Spleen (tissue), 7 donors: Measurements from ENCODE around the gene TGM3.

Experiments used
- CTCF ChIP-seq, 11 experiments: fragments of 200-600 bp in 7 of 11; fragments of 450-650 bp in 4 of 11; sonication (generic) in 4 of 11; IDR thresholded peaks in 8 of 11; conservative IDR thresholded peaks in 3 of 11; 1 replicate in 7 of 11; 2 replicates in 4 of 11; pipeline versions ENCODE4 v1.4.0 to v1.8.0; 2016 to 2021; ENCODE audit warnings: antibody characterized with exemption in 11 of 11, inconsistent platforms in 4 of 11, mild to moderate bottlenecking in 1 of 11
- POLR2A ChIP-seq, 3 donors: fragments of 450-650 bp; IDR thresholded peaks; one replicate each; pipeline ENCODE4 v1.5.1; 2017; ENCODE audit warnings: antibody characterized with exemption in 3 of 3, mild to moderate bottlenecking in 1 of 3
- POLR2AphosphoS5 ChIP-seq, 3 donors: sonication (generic); formaldehyde crosslinking; IDR thresholded peaks; one replicate each; pipeline ENCODE4 v1.5.1; 2017; ENCODE audit warnings: antibody characterized with exemption in 3 of 3
- donor health status: DM: no; HTN: no; CAD: no; lungs with moderate emphysema.
- donor health status: DM: no; HTN: no; CAD: no.
- donor health status: DM: no; HTN: no; CAD: no.

GRCh38 chr20:2387580-2387979, 91.8 kb downstream of the TGM3 start:
- TF ChIP-seq CTCF (IDR thresholded peaks at IDR 0.05 in 8 of 11, conservative IDR thresholded peaks at IDR 0.05 in 3 of 11), result no peak
- no peak for TF ChIP-seq POLR2A (IDR thresholded peaks at IDR 0.05)
- no peak for TF ChIP-seq POLR2AphosphoS5 (IDR thresholded peaks at IDR 0.05)
